Thoracic aorta (tissue), 2 donors: Measurements from ENCODE around the gene PPP2R5C. TPM values are rescaled to one million over a fixed set of nuclear protein-coding genes. Genes with fewer than 3 reads are reported as not detected.
"Not testable (repeated sequence)": the region's sequence is repeated elsewhere in the genome, so short reads cannot be mapped to it uniquely, and the experiment has no call there.

Source experiments
- ATAC-seq: fragments of 150-250 bp; one replicate; pipeline ENCODE4 v1.8.0; 2017; ENCODE audit warnings: low read depth; ENCODE audit not compliant: insufficient number of reproducible peaks, low FRiP score
- DNase-seq: peaks from one replicate; pipeline ENCODE4 v3.0.0-alpha.2; 2020; ENCODE audit warnings: low spot score
- H3K27ac ChIP-seq, 2 donors: fragments of 200-600 bp; sonication (generic); 1 replicate in 1 of 2; 2 replicates in 1 of 2; pipeline ENCODE4 v1.5.1; 2016; ENCODE audit warnings: mild to moderate bottlenecking in 2 of 2, moderate library complexity in 2 of 2
- H3K27me3 ChIP-seq: fragments of 200-600 bp; sonication (generic); replicated peaks from 2 replicates; pipeline ENCODE4 v1.6.0; 2016; ENCODE audit warnings: mild to moderate bottlenecking; ENCODE audit not compliant: insufficient read depth
- H3K36me3 ChIP-seq: fragments of 200-600 bp; sonication (generic); one replicate; pipeline ENCODE4 v1.5.1; 2016
- H3K4me1 ChIP-seq, 2 donors: fragments of 200-600 bp; sonication (generic); 1 replicate in 1 of 2; 2 replicates in 1 of 2; pipeline versions ENCODE4 v1.5.1 to v1.6.0; 2016; ENCODE audit warnings: low read depth in 2 of 2, mild to moderate bottlenecking in 1 of 2; ENCODE audit not compliant: control insufficient read depth in 1 of 2
- H3K4me3 ChIP-seq: fragments of 200-600 bp; sonication (generic); 2 replicates; pipeline ENCODE4 v1.5.1; 2016; ENCODE audit warnings: mild to moderate bottlenecking
- H3K9me3 ChIP-seq: fragments of 200-600 bp; sonication (generic); 2 replicates; pipeline ENCODE4 v1.5.1; 2016
- CTCF ChIP-seq: fragments of 200-600 bp; sonication (generic); IDR thresholded peaks from one replicate; pipeline ENCODE4 v1.5.1; 2019; ENCODE audit warnings: antibody characterized with exemption
- total RNA-seq, 2 donors: library from RNA; depleted of rRNA; stranded (reverse); fragments of >200 nt; gene quantifications; one replicate each; pipeline versions ENCODE4 v1.1.0 to v1.2.3, GENCODE V29; 2016

Gene PPP2R5C
- total RNA-seq, 2 donors from 2014 or later = 97.2 to 341 TPM

GRCh38 chr14:101726295-101726953 is 35.1 kb upstream of the PPP2R5C start:
- ATAC-seq (no peak), DNase-seq (no peak)
- TF ChIP-seq CTCF = no peak
- Histone ChIP-seq H3K27me3 (no peaks in the 10 kb centered on the region), H3K4me1 (peaks cover 0 to 2% of the 10 kb centered on the region in 2 donors), H3K36me3 (no peaks in the 10 kb centered on the region), H3K4me3 (no peak overlapping the region), H3K9me3 (no peaks in the 10 kb centered on the region), H3K27ac (no peak overlapping the region)

GRCh38 chr14:101726954-101727302 is 34.6 kb upstream of the PPP2R5C start:
- Histone ChIP-seq H3K9me3 (no peaks in the 10 kb centered on the region), H3K36me3 (no peaks in the 10 kb centered on the region), H3K4me1 (peaks cover 0 to 3% of the 10 kb centered on the region in 2 donors), H3K27ac (no peak overlapping the region), H3K4me3 (no peak overlapping the region), H3K27me3 (no peaks in the 10 kb centered on the region)
- ATAC-seq (no peak), DNase-seq (no peak)
- no peak for TF ChIP-seq CTCF

GRCh38 chr14:101727611-101728366 is 33.7 kb upstream of the PPP2R5C start:
- no peaks in the 10 kb centered on the region for H3K36me3 ChIP-seq
- H3K27me3 ChIP-seq = no peaks in the 10 kb centered on the region
- no peak overlapping the region for H3K4me3 ChIP-seq
- no peak for ATAC-seq
- H3K4me1 ChIP-seq = peaks cover 0 to 3% of the 10 kb centered on the region in 2 donors
- DNase-seq = no peak
- H3K9me3 ChIP-seq = no peaks in the 10 kb centered on the region
- no peak for TF ChIP-seq CTCF
- no peak overlapping the region for H3K27ac ChIP-seq

GRCh38 chr14:101728367-101728742 is 33.2 kb upstream of the PPP2R5C start:
- H3K4me3 ChIP-seq = no peak overlapping the region
- H3K27ac ChIP-seq = no peak overlapping the region
- ATAC-seq (no peak), DNase-seq (no peak)
- no peaks in the 10 kb centered on the region for H3K9me3 ChIP-seq
- no peak for TF ChIP-seq CTCF
- peaks cover 0 to 3% of the 10 kb centered on the region in 2 donors for H3K4me1 ChIP-seq
- H3K36me3 ChIP-seq = no peaks in the 10 kb centered on the region
- H3K27me3 ChIP-seq = no peaks in the 10 kb centered on the region

- peaks cover 0 to 3% of the 10 kb centered on the region in 2 donors for H3K4me1 ChIP-seq
- H3K27ac ChIP-seq = no peak overlapping the region
- H3K9me3 ChIP-seq = no peaks in the 10 kb centered on the region
- H3K4me3 ChIP-seq = no peak overlapping the region
- no peaks in the 10 kb centered on the region for H3K27me3 ChIP-seq
- ATAC-seq = no peak
- no peak for DNase-seq
- no peak for TF ChIP-seq CTCF
- no peaks in the 10 kb centered on the region for H3K36me3 ChIP-seq
These were observed 32.1 kb upstream of the PPP2R5C start for GRCh38 chr14:101729382-101729781.

GRCh38 chr14:101730157-101730556 is 31.4 kb upstream of the PPP2R5C start:
- not testable (repeated sequence) for H3K36me3 ChIP-seq, H3K4me3 ChIP-seq, H3K27me3 ChIP-seq, ATAC-seq, H3K4me1 ChIP-seq, DNase-seq, H3K27ac ChIP-seq, H3K9me3 ChIP-seq
